A673 (cell line): Measurements from ENCODE around the gene CD276. TPM values are rescaled to one million over a fixed set of nuclear protein-coding genes. Genes with fewer than 3 reads are reported as not detected.

Source experiments
- BruUV-seq: library from RNA; stranded (reverse); fragments of 400-500 nt; replicated peaks from 2 replicates; lab custom pipeline; 2021; lab: Mats Ljungman, UMichigan
- CTCF ChIA-PET: fragments of 300-600 bp; sonication (Branson Sonifier 250); formaldehyde crosslinking; loops from one replicate; lab custom pipeline; 2022; ENCODE audit warnings: antibody characterized with exemption; lab: Charles Lee
- POLR2A ChIA-PET: fragments of 300-600 bp; sonication (Branson Sonifier 250); formaldehyde crosslinking; loops from one replicate; lab custom pipeline; 2022; ENCODE audit warnings: antibody characterized with exemption; ENCODE audit not compliant: low non-redundant PET; lab: Charles Lee
- DNase-seq: peaks from one replicate; pipeline ENCODE4 v3.0.0-alpha.2; 2015; ENCODE audit warnings: low spot score
- H3K27ac ChIP-seq: fragments of 200-600 bp; sonication (generic); 2 replicates; pipeline ENCODE4 v1.5.1; 2016; ENCODE audit warnings: mixed run types, low read depth, mild to moderate bottlenecking, mixed read lengths, antibody characterized with exemption, low read length; ENCODE audit not compliant: poor library complexity, severe bottlenecking
- H3K27me3 ChIP-seq: fragments of 200-600 bp; sonication (generic); replicated peaks from 2 replicates; pipeline ENCODE4 v1.6.1; 2017; ENCODE audit warnings: mixed run types, low read depth, mild to moderate bottlenecking, mixed read lengths, antibody characterized with exemption, low read length; ENCODE audit not compliant: insufficient read depth, poor library complexity
- H3K36me3 ChIP-seq: fragments of 200-600 bp; sonication (generic); 2 replicates; pipeline ENCODE4 v1.6.1; 2016; ENCODE audit warnings: mixed run types, mild to moderate bottlenecking, mixed read lengths, antibody characterized with exemption, low read length; ENCODE audit not compliant: insufficient read depth, poor library complexity, severe bottlenecking
- H3K4me1 ChIP-seq: fragments of 200-600 bp; sonication (generic); 2 replicates; pipeline ENCODE4 v1.6.1; 2017; ENCODE audit warnings: mixed run types, mild to moderate bottlenecking, mixed read lengths, antibody characterized with exemption, low read length; ENCODE audit not compliant: insufficient read depth, poor library complexity, severe bottlenecking
- H3K4me3 ChIP-seq: fragments of 200-600 bp; sonication (generic); 2 replicates; pipeline ENCODE4 v1.5.1; 2016; ENCODE audit warnings: low read depth, mixed run types, mild to moderate bottlenecking, mixed read lengths, low read length; ENCODE audit not compliant: poor library complexity, severe bottlenecking
- H3K9me3 ChIP-seq: fragments of 200-600 bp; sonication (generic); 2 replicates; pipeline ENCODE4 v1.6.1; 2016; ENCODE audit warnings: mixed run types, low read depth, mild to moderate bottlenecking, mixed read lengths, antibody characterized with exemption, low read length; ENCODE audit not compliant: poor library complexity, severe bottlenecking
- EZH2 ChIP-seq: fragments of 200-600 bp; sonication (generic); IDR thresholded peaks from 2 replicates; pipeline ENCODE4 v1.6.1; 2017; ENCODE audit warnings: borderline replicate concordance, low read depth, mild to moderate bottlenecking, mixed read lengths, antibody characterized with exemption, low read length; ENCODE audit not compliant: poor library complexity, severe bottlenecking
- intact Hi-C: fragments of 100-400 bp; cut with micrococcal nuclease; formaldehyde crosslinking; loops from one replicate; pipeline ENCODE4 v1.10.0; 2022; ENCODE audit not compliant: unreplicated experiment
- total RNA-seq: library from RNA; stranded (reverse); gene quantifications from 2 replicates; pipeline ENCODE4 v1.2.3, GENCODE V29; 2021
- TF ChIP-seq, protein P1 (sequence below): fragments of 300-800, 200-600 bp; sonication (generic); conservative IDR thresholded peaks from 2 replicates; pipeline ENCODE4 v1.5.1; 2017; ENCODE audit warnings: low read depth, mild to moderate bottlenecking, antibody characterized with exemption, low read length, moderate library complexity, mixed read lengths

CD276 gene
- total RNA-seq, 1 experiment from 2014 or later = 71.4 TPM

DNA sequence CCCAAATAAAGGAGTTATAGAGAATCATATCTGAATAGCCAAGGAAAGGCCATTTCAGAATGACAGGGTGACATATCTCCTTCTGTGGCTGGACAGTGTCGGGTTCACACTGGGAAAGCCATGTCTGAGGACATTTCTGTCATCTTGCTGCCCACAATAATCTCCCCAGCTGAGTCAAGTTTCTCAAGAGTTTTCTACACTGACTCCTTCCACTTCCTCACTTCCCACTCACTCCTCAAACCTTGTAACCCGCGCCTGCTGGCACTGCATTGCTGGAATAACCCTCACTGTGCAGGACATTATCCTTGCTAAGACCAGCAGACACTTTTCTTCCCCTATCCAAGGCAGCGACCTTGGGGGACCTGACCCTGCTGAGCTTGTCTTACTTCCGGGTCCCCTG lies 74.3 kb downstream of the CD276 start:
- H3K27ac ChIP-seq = no peak overlapping the region
- peaks cover 27% of the 10 kb centered on the region for H3K27me3 ChIP-seq
- BruUV-seq = no TSS peak
- ChIA-PET CTCF (no interaction called here), POLR2A (no interaction called here)
- TF ChIP-seq, protein P1, sequence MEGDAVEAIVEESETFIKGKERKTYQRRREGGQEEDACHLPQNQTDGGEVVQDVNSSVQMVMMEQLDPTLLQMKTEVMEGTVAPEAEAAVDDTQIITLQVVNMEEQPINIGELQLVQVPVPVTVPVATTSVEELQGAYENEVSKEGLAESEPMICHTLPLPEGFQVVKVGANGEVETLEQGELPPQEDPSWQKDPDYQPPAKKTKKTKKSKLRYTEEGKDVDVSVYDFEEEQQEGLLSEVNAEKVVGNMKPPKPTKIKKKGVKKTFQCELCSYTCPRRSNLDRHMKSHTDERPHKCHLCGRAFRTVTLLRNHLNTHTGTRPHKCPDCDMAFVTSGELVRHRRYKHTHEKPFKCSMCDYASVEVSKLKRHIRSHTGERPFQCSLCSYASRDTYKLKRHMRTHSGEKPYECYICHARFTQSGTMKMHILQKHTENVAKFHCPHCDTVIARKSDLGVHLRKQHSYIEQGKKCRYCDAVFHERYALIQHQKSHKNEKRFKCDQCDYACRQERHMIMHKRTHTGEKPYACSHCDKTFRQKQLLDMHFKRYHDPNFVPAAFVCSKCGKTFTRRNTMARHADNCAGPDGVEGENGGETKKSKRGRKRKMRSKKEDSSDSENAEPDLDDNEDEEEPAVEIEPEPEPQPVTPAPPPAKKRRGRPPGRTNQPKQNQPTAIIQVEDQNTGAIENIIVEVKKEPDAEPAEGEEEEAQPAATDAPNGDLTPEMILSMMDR = no peak
- TF ChIP-seq EZH2 = no peak
- intact Hi-C loops = no loop called here
- no peak for DNase-seq
- no peak overlapping the region for H3K4me3 ChIP-seq
- H3K9me3 ChIP-seq = no peaks in the 10 kb centered on the region
- H3K36me3 ChIP-seq = no peaks in the 10 kb centered on the region
- no peaks in the 10 kb centered on the region for H3K4me1 ChIP-seq

- ChIA-PET POLR2A (no interaction called here), CTCF (no interaction called here)
- no TSS peak for BruUV-seq
- no peak for TF ChIP-seq EZH2
- TF ChIP-seq, protein P1 = no peak
- Histone ChIP-seq H3K27me3 (peaks cover 27% of the 10 kb centered on the region), H3K36me3 (no peaks in the 10 kb centered on the region), H3K9me3 (no peaks in the 10 kb centered on the region), H3K4me3 (no peak overlapping the region), H3K4me1 (no peaks in the 10 kb centered on the region), H3K27ac (no peak overlapping the region)
- no peak for DNase-seq
- intact Hi-C loops = no loop called here
Measured at GRCh38 chr15:73760330-73761329, 76.4 kb downstream of the CD276 start.

DNA sequence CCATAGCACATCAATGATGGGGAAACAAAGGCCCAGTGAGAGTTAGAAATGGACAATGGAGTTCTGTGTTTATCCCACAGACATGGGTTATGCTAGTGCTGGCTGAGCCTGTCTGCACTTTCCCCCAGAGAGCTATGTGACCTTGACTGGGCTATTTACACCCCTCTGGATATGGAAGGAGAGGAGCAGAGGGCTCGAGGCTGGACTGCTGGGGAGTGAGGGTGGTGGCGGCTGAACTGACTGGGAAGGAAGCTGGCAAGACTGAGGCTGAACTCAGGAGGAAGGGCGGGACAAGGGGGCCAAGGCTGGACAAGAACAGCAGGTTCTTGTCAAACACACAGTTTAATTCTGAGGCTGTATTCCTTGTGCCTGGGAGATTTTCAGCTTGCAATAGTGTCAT lies 79.7 kb downstream of the CD276 start:
- POLR2A ChIA-PET = no interaction called here
- no peak overlapping the region for H3K4me3 ChIP-seq
- H3K27ac ChIP-seq = no peak overlapping the region
- H3K36me3 ChIP-seq = no peaks in the 10 kb centered on the region
- BruUV-seq = no TSS peak
- H3K4me1 ChIP-seq = no peaks in the 10 kb centered on the region
- DNase-seq = no peak
- no peaks in the 10 kb centered on the region for H3K9me3 ChIP-seq
- H3K27me3 ChIP-seq = peaks cover 27% of the 10 kb centered on the region
- intact Hi-C loops = no loop called here
- CTCF ChIA-PET = no interaction called here
- no peak for TF ChIP-seq EZH2
- TF ChIP-seq, protein P1 = no peak

Other genes with a start within 250 kb of the CD276 start
- gene REC114, start 241.2 kb upstream of the CD276 start, total RNA-seq = not detected in 2 replicates
- 96.1 and 101 TPM in 2 replicates for gene NPTN, start 51.0 kb upstream of the CD276 start, total RNA-seq
- gene INSYN1, start 69.0 kb downstream of the CD276 start, total RNA-seq = 0.54 and 2.0 TPM in 2 replicates
- not detected in 2 replicates for gene TBC1D21, start 189.2 kb downstream of the CD276 start, total RNA-seq
- gene LOXL1, start 242.1 kb downstream of the CD276 start, total RNA-seq = 117 and 128 TPM in 2 replicates